ENCODE data around the gene RFPL1.

DNA sequence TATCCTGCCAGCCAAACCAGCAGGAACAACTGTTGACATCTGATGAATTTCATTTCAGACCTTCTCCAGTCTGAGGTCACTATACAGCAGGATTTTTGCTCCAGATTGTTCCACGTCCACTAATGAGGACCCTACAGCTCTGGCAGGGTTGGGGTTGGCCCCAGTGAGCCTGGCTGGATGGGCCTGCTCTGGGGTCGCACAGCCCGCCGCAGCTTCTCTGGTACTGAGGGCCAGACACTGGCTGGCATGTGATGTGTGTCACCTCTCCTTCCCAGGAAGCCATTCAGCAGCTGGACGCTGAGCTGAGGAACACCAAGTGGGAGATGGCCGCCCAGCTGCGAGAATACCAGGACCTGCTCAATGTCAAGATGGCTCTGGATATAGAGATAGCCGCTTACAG lies 47.1 kb downstream of the RFPL1 start:
- TF ChIP-seq, protein P1, sequence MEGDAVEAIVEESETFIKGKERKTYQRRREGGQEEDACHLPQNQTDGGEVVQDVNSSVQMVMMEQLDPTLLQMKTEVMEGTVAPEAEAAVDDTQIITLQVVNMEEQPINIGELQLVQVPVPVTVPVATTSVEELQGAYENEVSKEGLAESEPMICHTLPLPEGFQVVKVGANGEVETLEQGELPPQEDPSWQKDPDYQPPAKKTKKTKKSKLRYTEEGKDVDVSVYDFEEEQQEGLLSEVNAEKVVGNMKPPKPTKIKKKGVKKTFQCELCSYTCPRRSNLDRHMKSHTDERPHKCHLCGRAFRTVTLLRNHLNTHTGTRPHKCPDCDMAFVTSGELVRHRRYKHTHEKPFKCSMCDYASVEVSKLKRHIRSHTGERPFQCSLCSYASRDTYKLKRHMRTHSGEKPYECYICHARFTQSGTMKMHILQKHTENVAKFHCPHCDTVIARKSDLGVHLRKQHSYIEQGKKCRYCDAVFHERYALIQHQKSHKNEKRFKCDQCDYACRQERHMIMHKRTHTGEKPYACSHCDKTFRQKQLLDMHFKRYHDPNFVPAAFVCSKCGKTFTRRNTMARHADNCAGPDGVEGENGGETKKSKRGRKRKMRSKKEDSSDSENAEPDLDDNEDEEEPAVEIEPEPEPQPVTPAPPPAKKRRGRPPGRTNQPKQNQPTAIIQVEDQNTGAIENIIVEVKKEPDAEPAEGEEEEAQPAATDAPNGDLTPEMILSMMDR (conservative IDR thresholded peaks at IDR 0.05) = no peak
- TF ChIP-seq ZFX (IDR thresholded peaks at IDR 0.05) = no peak

Data from C4-2B (cell line).